GM19468 (cell line): ENCODE data around the gene MPZL1.

Experiments
- ATAC-seq: cut with Tn5 transposase; IDR thresholded peaks from one replicate; pipeline ENCODE4 v1.9.1; 2021; ENCODE audit warnings: mild to moderate bottlenecking, moderate library complexity, moderate number of reproducible peaks; ENCODE audit not compliant: unreplicated experiment; ENCODE audit errors: extremely low read depth

MPZL1 gene

DNA sequence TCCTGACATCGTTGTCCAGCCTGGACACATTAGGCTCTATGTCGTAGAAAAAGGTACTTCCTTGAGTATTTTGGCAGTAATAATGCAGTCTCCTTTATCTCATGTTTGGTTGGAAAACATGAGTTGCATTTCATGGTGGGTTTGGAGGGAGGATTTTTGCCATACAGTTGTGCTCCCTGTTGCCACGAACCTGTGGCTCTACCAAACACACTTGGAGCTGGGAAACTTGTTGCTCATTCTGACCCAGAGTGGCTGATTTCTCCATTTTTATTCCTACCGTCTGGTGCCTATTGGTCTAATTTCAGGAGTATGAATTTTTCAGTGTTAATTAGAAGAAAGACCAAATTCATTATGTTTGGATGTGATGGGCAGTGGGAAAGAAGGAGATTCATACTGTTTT, 50.7 kb downstream of the MPZL1 start:
- ATAC-seq = no peak

DNA sequence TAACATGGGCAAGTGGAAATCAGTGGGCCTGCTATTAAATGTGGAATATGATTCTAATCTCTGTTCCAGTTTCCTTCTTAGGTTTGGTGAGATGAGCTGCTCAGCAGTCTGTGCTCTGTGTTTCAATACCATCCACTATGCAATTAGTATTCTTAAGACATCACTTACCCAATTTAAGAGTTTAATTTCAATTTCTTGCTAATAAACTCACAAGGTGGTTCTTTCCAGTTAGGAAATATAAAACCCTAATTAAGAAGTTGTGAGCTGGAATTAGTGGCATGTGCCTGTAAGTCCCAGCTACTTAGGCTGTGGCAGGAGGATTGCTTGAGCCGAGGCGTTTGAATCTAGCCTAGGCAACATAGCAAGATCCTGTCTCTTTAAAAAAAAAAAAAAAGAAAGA, 51.7 kb downstream of the MPZL1 start:
- no peak for ATAC-seq

DNA sequence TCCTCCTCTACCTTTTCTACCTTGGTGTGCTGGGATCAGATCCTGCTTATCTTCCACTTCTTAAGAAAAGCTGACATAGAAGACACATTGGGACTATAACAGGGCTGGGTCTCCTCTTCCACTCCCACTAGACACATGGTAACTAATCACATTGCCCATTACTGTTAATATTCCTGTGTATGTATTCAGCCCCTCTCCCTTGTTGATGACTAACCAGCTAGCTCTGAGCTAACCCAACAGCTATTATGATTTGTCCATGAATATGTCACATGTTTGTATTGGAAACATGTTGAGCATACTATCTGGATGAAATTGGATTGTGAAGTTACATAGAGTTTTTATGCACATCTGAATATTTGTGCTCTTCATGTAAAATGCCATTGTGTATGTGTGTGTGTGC, 52.9 kb downstream of the MPZL1 start:
- ATAC-seq = no peak

DNA sequence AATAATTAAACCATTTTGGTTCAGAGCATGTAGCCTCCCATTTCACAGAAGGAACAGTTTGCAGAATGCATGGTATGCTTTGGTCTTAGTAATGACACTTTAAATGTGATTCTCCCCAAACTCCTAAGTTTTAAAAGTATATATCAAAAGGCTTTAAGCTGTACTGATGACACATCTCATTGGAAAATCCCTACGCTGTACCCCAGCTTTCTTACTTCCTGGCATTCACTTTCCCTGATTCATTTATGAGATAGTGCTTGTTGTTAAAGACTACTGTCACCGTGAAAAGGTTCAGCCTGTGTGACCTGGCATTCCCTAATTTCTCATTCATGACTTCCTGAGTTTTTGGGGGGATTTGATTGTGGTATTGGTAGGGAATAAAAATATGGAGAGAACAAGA, 53.4 kb downstream of the MPZL1 start:
- no peak for ATAC-seq

DNA sequence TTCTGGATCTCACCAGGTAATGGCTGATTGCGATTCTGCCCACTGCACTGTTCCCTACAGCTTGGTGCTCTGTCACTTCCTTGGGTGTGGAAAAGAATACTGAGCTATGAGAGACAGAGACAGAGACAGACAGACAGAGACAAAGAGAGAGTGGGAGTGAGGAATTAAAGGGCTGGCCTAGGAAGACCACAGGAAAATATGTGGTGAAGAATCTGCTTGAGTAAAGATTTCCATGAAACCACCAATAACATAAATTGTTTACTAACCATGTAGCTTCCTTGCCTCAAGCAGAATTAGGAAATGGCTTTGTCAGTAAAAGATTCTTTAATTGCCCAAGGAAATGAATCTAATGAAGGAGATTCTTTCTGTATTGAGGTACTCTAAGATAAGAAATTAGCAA, 54.4 kb downstream of the MPZL1 start:
- ATAC-seq = no peak

DNA sequence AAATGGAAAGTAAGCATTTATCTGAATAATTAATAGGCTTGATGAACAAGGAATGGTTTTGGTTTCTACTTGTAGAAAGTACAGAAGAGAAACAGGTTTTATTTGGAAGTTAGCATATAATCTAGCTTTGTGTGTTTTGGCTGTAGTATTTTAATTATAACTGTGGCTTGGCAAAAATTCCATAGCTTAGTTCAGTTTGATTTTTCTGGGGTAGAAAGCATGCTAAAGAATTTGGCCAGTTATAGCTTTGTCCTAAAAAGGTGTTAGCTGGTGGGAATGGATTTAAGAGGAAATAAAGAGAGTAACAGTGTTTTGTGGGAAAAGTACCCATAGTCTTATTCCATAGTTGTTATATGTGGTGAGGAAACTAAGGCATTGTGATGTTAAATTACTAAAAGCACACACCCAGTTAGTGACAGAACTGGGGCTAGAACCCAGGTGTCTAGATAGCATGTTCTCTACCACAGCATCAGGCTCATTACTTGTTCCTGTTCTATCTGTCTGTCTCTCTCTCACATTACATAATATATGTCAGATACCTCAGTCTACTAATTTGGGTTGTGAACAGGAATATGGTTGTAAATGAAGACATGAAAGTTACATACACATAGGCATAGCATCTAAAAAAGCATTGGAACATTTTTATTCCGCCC, 55.0 kb downstream of the MPZL1 start:
- no peak for ATAC-seq

DNA sequence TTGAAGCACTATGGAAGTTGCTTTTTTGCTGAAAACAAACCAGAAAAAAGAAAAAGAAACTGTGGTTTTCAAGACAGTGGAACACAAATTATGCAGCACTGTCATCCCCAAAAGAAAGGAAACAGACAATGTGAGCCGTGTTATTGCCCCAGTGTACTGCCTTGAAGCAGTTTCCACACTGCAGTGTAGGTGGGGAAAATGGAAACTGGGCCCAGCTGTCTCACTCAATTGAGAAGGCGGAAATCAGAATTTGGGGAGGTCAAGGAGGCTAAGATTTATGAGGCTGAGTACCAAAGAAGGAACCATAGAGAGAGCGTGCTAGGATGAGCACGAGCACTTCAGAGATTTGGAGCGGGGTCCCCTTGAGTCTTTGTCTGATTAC, 55.5 kb downstream of the MPZL1 start:
- no peak for ATAC-seq

DNA sequence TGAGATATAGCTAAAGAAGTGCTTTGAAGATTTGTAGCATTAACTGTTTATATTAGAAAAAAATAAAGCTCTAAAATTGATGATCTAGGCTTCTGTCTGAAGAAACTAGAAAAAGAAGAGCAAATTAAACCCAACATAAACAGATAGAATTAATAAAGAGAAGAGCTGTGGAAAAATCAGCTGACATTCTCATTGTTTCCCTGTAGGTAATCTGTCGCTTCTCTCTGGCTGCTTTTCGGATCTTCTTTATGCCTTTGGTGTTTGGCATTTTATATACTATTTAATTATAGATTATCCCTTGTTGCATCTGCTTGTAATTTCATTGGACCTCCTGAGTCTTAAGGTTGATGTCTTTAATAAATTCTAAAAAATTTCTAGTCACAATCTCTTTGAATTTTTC, 59.8 kb downstream of the MPZL1 start:
- no peak for ATAC-seq

DNA sequence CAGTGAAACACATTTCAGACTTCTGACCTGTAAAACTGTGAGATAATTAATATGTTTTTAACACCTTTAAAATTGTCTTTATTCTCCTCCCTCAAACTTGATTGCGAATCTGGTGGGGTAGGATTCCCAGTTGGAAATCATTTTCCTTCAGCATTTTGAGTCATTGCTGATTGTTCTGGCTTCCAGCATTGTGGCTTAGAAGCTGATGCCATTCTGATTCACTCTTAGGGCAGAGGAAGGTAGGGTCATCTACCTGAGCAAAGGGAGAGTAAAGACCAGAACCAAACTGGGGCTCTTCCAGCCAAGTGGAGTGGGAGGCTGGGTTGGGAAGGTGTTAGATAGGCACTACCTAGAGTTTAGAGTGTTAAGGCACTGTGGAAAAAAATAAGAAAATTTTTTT, 61.2 kb downstream of the MPZL1 start:
- no peak for ATAC-seq

DNA sequence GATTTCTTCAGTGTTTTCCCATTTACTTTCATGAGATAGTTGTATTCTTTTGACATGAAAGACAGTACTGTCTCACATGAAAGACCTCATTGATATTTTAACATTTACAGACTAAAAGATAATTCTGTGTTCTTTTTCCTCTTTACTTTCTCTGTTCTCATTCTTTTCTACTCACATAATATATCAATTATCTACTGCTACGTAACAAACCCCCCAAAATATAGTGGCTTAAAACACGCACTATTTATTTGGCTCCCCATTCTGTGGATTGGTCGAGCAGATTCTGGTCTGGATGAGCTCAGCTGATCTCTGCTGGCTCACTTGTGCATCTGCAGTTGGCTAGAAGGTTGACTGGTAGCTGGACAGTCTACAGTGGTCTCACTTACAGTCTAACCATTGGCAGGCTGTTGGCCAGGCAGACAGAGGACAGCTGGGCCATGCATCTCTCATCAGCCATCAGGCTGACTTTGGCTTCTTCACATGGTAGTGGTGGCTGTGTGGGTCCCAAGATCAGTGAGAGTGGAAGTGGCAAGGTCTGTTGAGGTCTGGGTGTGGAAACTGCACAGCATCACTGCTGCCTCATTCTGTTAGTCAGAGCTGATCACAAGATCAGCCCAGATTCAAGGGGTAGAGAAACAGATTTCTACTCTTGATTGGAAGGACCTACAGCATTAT, 63.2 kb downstream of the MPZL1 start:
- no peak for ATAC-seq

DNA sequence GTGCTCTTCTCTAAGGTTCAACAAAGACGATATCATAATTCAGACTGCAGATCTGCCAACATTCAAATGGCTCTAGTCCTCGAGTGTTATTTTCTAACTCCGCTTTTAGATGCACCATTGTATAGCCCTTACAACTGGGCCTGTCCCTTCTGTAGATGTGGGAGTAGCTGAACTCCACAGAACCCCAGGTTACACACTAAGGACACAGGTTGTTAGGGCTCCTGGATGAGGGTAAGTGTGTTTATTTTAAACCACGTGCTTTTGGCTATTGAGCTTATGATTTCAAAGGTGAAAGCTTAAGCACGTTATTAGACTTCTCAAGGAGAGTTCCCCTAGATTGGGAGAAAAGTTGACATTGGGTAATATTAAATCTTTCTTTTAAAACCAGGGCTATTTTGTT, 64.7 kb downstream of the MPZL1 start:
- ATAC-seq = no peak

DNA sequence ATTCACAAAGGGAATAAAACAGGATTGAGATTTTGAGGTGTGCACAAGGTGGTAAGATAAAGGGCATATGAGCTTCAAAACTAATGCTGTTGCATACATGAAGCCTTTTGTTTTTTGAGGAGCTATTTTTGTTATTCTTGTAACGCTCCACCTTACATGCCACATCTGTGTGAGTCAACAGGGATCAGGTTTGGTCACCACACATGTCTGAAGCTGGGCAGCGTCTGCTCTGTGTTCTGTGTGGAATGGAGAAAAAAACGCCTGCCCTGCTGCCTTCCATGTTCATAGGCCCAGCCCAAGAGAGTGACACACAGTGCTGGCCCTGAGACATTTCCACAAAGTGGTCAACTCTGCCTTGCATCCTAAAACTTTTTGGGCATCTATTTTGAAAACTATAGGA, 67.7 kb downstream of the MPZL1 start:
- no peak for ATAC-seq

DNA sequence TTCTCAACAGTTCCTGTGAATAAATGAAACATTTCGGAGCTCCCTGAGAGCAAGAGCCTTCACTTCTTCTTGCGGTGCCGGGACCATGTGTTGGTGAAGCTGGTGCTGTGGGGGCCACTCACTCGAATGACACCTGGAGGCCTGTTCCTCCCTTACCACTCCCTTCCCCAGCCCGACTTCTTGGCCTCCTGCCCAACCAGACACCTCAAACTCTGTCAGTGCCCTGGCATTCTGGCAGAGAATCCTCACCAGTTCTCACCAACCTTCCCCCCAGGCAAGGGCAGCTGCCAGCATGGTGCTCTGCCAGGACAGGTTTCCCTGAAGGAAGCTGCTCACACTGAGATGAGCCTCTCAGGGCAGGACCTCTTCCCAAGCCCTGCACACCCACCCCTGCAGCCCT, 68.3 kb downstream of the MPZL1 start:
- ATAC-seq = no peak

DNA sequence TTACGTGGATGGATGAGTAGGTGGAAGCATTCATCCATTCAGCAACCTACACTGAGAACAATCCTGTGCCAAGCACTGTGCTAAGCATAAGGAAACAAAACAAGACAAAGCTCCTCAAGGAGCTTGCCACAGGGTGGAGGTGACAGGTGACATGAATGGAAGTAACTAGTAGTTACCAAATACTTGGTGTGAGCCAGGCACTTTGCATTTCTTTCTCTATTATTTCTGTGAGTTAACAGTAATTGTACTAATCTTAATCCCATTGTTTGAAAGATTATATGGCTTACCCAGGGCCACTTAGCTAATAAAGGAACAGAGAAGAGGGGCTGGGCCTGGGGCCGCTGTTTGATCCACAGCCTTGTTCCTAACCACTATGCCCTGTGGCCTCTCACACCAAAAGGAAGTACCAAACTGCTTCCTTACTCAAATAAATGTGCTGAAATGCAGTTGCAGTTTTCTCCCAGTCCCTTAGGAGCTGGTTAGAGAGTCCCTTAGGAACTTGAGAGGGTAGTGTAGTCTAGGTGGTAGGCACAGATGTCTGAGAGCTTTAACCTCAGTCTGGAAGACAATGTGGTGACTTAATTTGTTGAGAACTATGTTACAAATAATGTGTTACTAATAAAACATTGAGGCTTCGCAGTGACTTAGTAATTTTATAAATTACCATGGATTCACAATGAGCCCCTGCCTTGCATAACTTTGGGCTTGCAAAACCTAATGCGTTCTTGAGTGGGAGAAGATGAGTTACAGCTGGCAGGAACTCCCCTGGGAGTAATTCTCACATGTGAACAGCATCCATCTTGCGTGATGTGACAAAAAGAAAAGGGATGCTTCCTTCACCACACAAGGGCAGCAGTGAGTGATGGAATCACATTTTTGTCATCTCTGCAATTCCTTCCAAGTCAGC, 69.8 kb downstream of the MPZL1 start:
- no peak for ATAC-seq

DNA sequence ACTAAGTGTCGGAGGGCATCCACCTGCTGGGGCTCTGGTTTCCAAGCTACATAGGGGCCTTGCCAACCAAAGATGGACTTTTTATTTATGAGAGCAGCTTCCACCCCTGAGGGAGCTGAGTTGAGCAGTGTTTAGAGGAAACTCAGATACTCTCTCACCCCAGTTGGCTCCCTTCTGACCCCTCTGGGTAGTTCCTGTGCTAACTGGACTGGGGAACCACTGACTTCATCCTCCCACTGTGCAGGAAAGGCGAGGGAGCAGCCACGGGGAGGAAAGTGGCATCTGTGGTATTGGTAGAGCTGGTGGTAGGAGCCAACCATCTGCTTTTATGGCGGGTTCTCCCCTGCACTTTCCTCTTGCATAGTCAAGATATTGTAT, 70.4 kb downstream of the MPZL1 start:
- ATAC-seq = no peak

DNA sequence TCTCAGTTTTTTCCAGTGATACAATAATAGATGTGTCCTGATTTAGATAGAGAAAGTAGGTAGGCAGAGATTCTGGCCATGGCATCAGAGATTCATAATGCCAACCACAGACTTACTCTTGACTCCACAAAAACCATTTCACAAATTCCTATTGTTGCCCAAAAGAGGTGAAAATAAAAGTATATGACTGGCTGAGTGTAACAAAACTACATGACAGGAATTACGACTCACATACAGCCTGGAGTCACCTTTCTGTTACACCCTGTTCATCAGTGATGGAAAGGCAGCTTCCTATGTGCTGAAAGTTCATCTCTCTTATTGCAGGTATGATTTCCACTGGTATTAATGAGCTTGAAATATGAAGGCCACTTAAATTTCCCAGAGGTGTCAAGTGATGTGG, 72.3 kb downstream of the MPZL1 start:
- ATAC-seq = no peak

DNA sequence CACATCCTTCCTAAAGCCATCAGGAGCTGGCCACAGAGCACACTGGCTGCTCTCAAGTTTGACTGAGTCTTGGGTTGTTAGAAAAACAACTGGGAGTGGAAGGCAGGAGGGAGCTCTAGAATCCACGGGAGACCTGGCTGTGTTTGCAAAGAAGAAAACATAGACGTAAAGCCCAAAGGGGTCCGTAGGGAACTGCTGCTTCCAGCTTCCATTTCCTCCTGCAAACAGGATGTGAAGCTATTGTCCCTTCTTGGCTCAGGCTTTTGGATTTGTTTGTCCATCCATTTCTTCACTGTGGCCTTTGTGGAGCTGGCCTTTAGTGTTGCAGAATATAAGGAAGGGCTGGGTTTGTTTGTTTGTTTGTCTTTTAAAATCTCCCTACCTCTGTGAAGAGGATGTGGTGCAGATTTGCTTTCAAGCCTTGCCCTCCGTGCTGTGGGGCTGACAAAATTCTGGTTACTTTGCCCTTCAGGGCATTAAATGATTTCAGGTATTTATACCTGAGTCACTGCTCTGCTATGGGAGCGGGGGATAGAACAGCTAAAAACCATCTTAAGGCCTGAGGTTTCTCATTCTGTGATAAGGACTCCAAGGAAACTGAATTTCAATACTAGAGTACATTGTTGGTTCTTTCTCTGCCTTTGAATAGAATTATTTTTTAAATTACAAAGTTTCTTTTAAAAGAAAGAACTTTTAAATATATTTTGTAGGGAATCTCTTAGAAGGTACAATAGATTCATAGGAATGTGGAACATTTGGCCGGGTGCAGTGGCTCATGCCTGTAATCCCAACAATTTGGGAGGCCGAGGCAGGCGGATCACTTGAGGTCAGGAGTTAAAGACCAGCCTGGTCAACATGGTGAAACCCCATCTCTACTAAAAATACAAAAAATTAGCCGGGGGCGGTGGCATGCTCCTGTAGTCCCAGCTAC, 74.3 kb downstream of the MPZL1 start:
- ATAC-seq = no peak

DNA sequence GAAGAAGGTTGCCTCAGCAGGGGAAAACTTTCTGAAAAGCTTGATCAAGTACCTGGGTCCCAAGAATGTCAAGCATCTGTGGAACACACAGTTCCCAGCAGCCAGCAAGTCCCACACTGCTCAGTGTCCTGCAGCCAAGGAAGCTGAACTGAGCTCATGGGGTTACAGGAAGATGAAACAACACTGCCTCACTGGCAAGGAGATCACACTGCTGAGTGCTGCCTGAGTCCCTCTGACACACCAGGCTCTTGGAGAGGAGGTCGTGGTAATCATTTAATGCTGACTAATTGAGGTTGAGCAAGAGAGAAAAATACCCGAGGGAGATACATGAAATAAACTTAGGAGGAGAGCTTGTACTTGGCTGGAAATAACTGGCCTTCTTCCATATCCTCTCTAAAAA, 75.2 kb downstream of the MPZL1 start:
- ATAC-seq = no peak

DNA sequence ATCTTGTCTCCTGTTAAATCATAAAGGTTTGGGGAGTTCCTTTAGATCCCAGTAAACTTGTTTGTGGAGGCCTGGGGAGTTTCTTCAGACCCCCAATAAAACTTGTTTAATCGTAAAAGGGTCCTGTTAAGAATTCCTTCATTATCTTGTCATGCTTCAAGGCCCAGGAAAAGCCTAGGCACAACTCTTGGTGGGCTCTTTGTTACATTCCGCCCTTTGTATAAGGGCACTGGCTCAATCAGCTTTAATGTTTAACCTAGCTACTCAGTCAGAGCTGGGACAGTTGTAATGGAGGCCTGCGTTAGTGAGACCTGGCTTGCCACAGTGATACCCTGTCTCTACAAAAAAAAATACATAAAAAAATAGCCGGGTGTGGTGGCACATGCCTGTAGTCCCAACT, 77.2 kb downstream of the MPZL1 start:
- no peak for ATAC-seq

DNA sequence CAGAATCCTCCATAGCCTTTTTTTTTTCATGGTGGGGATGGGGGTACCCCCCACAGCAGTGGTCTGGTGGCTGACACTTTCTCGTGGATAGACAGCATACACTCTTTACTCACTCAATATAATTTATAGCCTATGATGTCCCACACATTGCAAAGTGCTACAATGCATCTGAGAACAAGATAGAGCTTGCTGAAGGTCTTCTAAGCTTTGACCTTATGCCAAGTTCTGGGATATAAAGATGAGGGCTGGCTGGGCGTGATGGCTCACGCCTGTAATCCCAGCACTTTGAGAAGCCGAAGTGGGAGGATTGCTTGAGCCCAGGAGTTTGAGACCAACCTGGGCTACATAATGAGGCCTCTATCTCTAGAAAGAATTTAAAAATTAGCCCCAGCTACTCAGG, 78.0 kb downstream of the MPZL1 start:
- no peak for ATAC-seq
